GM12878 (cell line): Measurements from ENCODE around the gene GPR4. TPM values are rescaled to one million over a fixed set of nuclear protein-coding genes. Genes with fewer than 3 reads are reported as not detected.

Source experiments
- ATAC-seq: fragments of 200-7000 bp; cut with Tn5 transposase; 3 replicates; pipeline ENCODE4 v1.9.1; 2020; ENCODE audit warnings: mild to moderate bottlenecking, moderate library complexity
- BruUV-seq: library from RNA; stranded (reverse); fragments of 400-500 nt; replicated peaks from 2 replicates; lab custom pipeline; 2021; lab: Mats Ljungman, UMichigan
- CTCF ChIA-PET: fragments of 300-600 bp; sonication (Branson Sonifier 250); formaldehyde crosslinking; extraction: SDS; loops from one replicate; lab custom pipeline; 2021; ENCODE audit warnings: inconsistent platforms; lab: Yijun Ruan, JAX
- POLR2A ChIA-PET: fragments of 350-600 bp; formaldehyde crosslinking; extraction: SDS; loops from one replicate; lab custom pipeline; 2021; ENCODE audit warnings: inconsistent platforms; lab: Charles Lee
- RAD21 ChIA-PET: fragments of 300-600 bp; sonication (Branson Sonifier 250); formaldehyde crosslinking; loops from one replicate; lab custom pipeline; 2023; ENCODE audit warnings: antibody characterized with exemption; ENCODE audit not compliant: unreplicated experiment; lab: Charles Lee
- SMC1A ChIA-PET: fragments of 300-600 bp; sonication (Branson Sonifier 250); formaldehyde crosslinking; loops from one replicate; lab custom pipeline; 2023; ENCODE audit not compliant: unreplicated experiment, uncharacterized antibody; lab: Charles Lee
- DNase-seq: peaks from one replicate; pipeline ENCODE4 v3.0.0-alpha.2; 2011; ENCODE audit warnings: low read depth, low spot score
- FAIRE-seq: peaks from 3 replicates; lab custom pipeline; 2011; peaks lifted over from hg19 to GRCh38; lab: Jason Lieb, UNC
- H2AFZ ChIP-seq: 2 replicates; pipeline ENCODE4 v1.6.0; 2011; ENCODE audit warnings: low read depth, low read length, control low read depth; ENCODE audit not compliant: control insufficient read depth
- H3K27ac ChIP-seq: 2 replicates; pipeline ENCODE4 v1.5.1; 2011; ENCODE audit warnings: control low read depth; ENCODE audit not compliant: control insufficient read depth, insufficient read depth
- H3K27me3 ChIP-seq, 2 experiments: replicated peaks in 1 of 2; 2 replicates each; pipeline versions ENCODE4 v1.6.0 to v1.6.1; 2011; ENCODE audit warnings: low read length in 1 of 2; ENCODE audit not compliant: control insufficient read depth in 2 of 2, insufficient read depth in 2 of 2
- H3K36me3 ChIP-seq, 2 experiments: 2 replicates each; pipeline ENCODE4 v1.5.1; 2011; ENCODE audit warnings: low read length in 1 of 2; ENCODE audit not compliant: control insufficient read depth in 2 of 2, insufficient read depth in 2 of 2
- H3K4me1 ChIP-seq: 2 replicates; pipeline ENCODE4 v1.6.1; 2011; ENCODE audit warnings: mild to moderate bottlenecking, low read length, moderate library complexity, mixed read lengths; ENCODE audit not compliant: control insufficient read depth, insufficient read depth
- H3K4me2 ChIP-seq: 2 replicates; pipeline ENCODE4 v1.6.0; 2011; ENCODE audit warnings: control low read depth; ENCODE audit not compliant: control insufficient read depth, insufficient read depth
- H3K4me3 ChIP-seq: fragments of 200-600 bp; sonication (generic); 2 replicates; pipeline ENCODE4 v1.5.1; 2016
- H3K79me2 ChIP-seq: 2 replicates; pipeline ENCODE4 v1.6.0; 2011; ENCODE audit warnings: low read length; ENCODE audit not compliant: control insufficient read depth, insufficient read depth
- H3K9ac ChIP-seq: 2 replicates; pipeline ENCODE4 v1.8.0; 2011; ENCODE audit warnings: low read length, control low read depth, mixed read lengths; ENCODE audit not compliant: control insufficient read depth, insufficient read depth
- H3K9me3 ChIP-seq: replicated peaks from 3 replicates; pipeline ENCODE4 v1.5.1; 2011; ENCODE audit warnings: mild to moderate bottlenecking, low read length; ENCODE audit not compliant: control insufficient read depth, insufficient read depth
- H4K20me1 ChIP-seq: 2 replicates; pipeline ENCODE4 v1.6.0; 2011; ENCODE audit not compliant: control insufficient read depth, insufficient read depth
- CBX5 ChIP-seq: sonication (generic); IDR thresholded peaks from 2 replicates; pipeline ENCODE4 v1.6.1; 2016; ENCODE audit warnings: low read depth, moderate library complexity, mild to moderate bottlenecking, inconsistent platforms
- E2F4 ChIP-seq: IDR thresholded peaks from 2 replicates; pipeline ENCODE4 v1.6.1; 2012; ENCODE audit warnings: low read depth, low read length, improper control_type of control experiment
- JUNB ChIP-seq: IDR thresholded peaks from 2 replicates; pipeline ENCODE4 v1.6.1; 2016; ENCODE audit warnings: antibody characterized with exemption, mild to moderate bottlenecking
- MYC ChIP-seq: IDR thresholded peaks from 2 replicates; pipeline ENCODE4 v1.6.1; 2011; ENCODE audit warnings: mild to moderate bottlenecking, low read length, moderate library complexity, inconsistent platforms; ENCODE audit not compliant: insufficient read depth, insufficient replicate concordance, insufficient read length, severe bottlenecking
- NR2C2 ChIP-seq: IDR thresholded peaks from 2 replicates; pipeline ENCODE4 v1.6.1; 2011; ENCODE audit warnings: borderline replicate concordance, low read depth; ENCODE audit not compliant: control insufficient read depth, insufficient read length
- PAX5 ChIP-seq: IDR thresholded peaks from 2 replicates; pipeline ENCODE4 v1.6.1; 2011; ENCODE audit warnings: low read depth, low read length, borderline replicate concordance
- RB1 ChIP-seq: fragments of 450-650 bp; formaldehyde crosslinking; IDR thresholded peaks from 2 replicates; pipeline ENCODE4 v1.6.1; 2017; ENCODE audit warnings: mild to moderate bottlenecking, borderline replicate concordance
- SMARCA5 ChIP-seq: fragments of 450-650 bp; IDR thresholded peaks from 2 replicates; pipeline ENCODE4 v1.6.1; 2017; ENCODE audit warnings: mild to moderate bottlenecking
- YY1 ChIP-seq: IDR thresholded peaks from 2 replicates; pipeline ENCODE4 v1.6.1; 2011; ENCODE audit warnings: low read depth, mild to moderate bottlenecking, low read length
- ZNF207 ChIP-seq: fragments of 450-650 bp; IDR thresholded peaks from 2 replicates; pipeline ENCODE4 v1.6.1; 2014; ENCODE audit warnings: antibody characterized with exemption, mild to moderate bottlenecking, borderline replicate concordance
- ZNF274 ChIP-seq: IDR thresholded peaks from one replicate; pipeline ENCODE4 v1.8.0; 2011; ENCODE audit not compliant: insufficient read length, insufficient read depth
- ZNF687 ChIP-seq: fragments of 450-650 bp; IDR thresholded peaks from 2 replicates; pipeline ENCODE4 v1.6.1; 2017; ENCODE audit warnings: mild to moderate bottlenecking, moderate library complexity
- ZSCAN29 ChIP-seq: fragments of 450-650 bp; IDR thresholded peaks from 2 replicates; pipeline ENCODE4 v1.6.1; 2017; ENCODE audit warnings: mild to moderate bottlenecking, moderate library complexity
- WGBS: methylation state at CpG from one replicate; pipeline ENCODE4 v1.1.6; 2016; ENCODE audit warnings: low lambda C conversion rate; ENCODE audit not compliant: insufficient replicate concordance, insufficient coverage; ENCODE audit errors: missing lambda C conversion rate; 5-methylcytosine and 5-hydroxymethylcytosine counted together
- in situ Hi-C: fragments of 300-500 bp; cut with MboI; formaldehyde crosslinking; loops from 9 replicates; pipeline ENCODE4 v1.14.3; 2018; ENCODE audit warnings: mixed read lengths
- intact Hi-C: fragments of 100-400 bp; cut with micrococcal nuclease; formaldehyde crosslinking; loops from one replicate; pipeline ENCODE4 v1.14.2; 2022; ENCODE audit not compliant: unreplicated experiment
- polyA plus RNA-seq, 11 experiments: library from polyadenylated mRNA; depleted of rRNA in 4 of 11; unstranded in 6 of 11; stranded (reverse) in 5 of 11; fragments of >200 nt; fragmentation: Nextera tagmentation in 4 of 11; fragmentation: Illumina TruSeq in 1 of 11; extraction: Ambion mirVana in 4 of 11; extraction: Trizol in 1 of 11; gene quantifications; 1 replicate in 1 of 11; 2 replicates in 10 of 11; pipeline versions ENCODE4 v1.2.1 to v1.2.3, GENCODE V29; 2011 to 2016; ENCODE audit warnings: inconsistent platforms in 2 of 11, missing spikeins in 2 of 11, low read depth in 1 of 11
- total RNA-seq, 4 experiments: library from RNA; depleted of rRNA in 3 of 4; stranded (reverse); fragments of >200 nt in 3 of 4; fragmentation: Illumina TruSeq in 1 of 4; extraction: Trizol in 1 of 4; gene quantifications; 2 replicates each; pipeline versions ENCODE4 v1.2.1 to v1.2.3, GENCODE V29; 2013 to 2021
- TF ChIP-seq, protein P1 (sequence below): IDR thresholded peaks from 2 replicates; pipeline ENCODE4 v1.6.1; 2011; ENCODE audit warnings: mild to moderate bottlenecking, low read depth, low read length, moderate library complexity; ENCODE audit not compliant: insufficient replicate concordance

GPR4 gene
- total and polyA plus RNA-seq, 10 of the 15 experiments (the other 5 are each of a cell fraction or from before 2014, with no cell fraction given) = not detected

GRCh38 chr19:45593520-45593919 is 8.5 kb downstream of the GPR4 start (continued):
- TF ChIP-seq CBX5 (no peak), SMARCA5 (no peak), ZNF207 (no peak), RB1 (no peak), PAX5 (no peak), ZNF274 (no peak)

DNA sequence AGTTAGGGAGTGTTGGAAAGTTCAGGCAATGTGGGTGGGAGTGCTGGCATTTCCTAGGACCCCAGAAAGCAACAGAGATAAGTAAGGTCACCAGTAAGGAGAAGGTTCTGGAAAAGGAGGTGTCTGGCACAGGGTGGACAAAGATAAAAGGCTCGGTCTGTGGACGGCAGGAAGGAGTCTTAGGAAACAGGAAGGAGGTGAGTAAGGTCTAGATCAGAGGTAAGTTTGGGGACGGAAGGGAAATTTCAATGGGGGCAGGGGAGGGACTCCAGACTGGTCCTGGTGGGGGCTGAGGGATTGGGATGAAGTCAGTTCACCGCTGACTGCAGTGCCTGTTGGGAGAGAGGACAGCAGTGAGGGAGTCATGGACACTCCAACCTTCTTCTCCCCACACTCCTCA is 9.6 kb downstream of the GPR4 start:
- SMC1A ChIA-PET = no interaction called here
- CTCF ChIA-PET = no interaction called here
- DNase-seq (no peak), ATAC-seq (no peak), FAIRE-seq (no peak)
- Histone ChIP-seq H3K36me3 (no peaks in the 10 kb centered on the region), H3K79me2 (no peaks in the 10 kb centered on the region), H2AFZ (no peak overlapping the region), H3K4me2 (no peak overlapping the region), H3K4me1 (no peaks in the 10 kb centered on the region; the same call in 1 of the 2 replicates), H3K9me3 (no peaks in the 10 kb centered on the region; the same call in 2 of the 3 replicates), H3K4me3 (no peak overlapping the region), H3K9ac (no peak overlapping the region), H3K27ac (no peak overlapping the region), H4K20me1 (no peaks in the 10 kb centered on the region), H3K27me3 (no peaks in the 10 kb centered on the region)
- RAD21 ChIA-PET = interaction anchor here (0.6 kb wide), 1 partner anchor 231 kb away, joined by 5 read pairs; no protein-coding TSS in a partner anchor
- intact Hi-C loops = no loop called here
- no TSS peak for BruUV-seq
- WGBS = 18% methylated on average over 4 of the region's 4 CpGs
- POLR2A ChIA-PET = no interaction called here
- in situ Hi-C loops = no loop called here
- TF ChIP-seq YY1 (no peak), E2F4 (no peak), JUNB (no peak), ZNF687 (no peak), ZSCAN29 (no peak), MYC (no peak), NR2C2 (no peak)
- TF ChIP-seq, protein P1, sequence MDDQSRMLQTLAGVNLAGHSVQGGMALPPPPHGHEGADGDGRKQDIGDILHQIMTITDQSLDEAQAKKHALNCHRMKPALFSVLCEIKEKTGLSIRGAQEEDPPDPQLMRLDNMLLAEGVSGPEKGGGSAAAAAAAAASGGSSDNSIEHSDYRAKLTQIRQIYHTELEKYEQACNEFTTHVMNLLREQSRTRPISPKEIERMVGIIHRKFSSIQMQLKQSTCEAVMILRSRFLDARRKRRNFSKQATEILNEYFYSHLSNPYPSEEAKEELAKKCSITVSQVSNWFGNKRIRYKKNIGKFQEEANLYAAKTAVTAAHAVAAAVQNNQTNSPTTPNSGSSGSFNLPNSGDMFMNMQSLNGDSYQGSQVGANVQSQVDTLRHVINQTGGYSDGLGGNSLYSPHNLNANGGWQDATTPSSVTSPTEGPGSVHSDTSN = no peak
